Measurements from ENCODE around the gene SYTL1.

- TF ChIP-seq CTCF (IDR thresholded peaks at IDR 0.05; ENCODE audit: low read length) (no peak), EZH2phosphoT487 (IDR thresholded peaks at IDR 0.05; ENCODE audit: low read length) (no peak), EZH2 (optimal IDR thresholded peaks at IDR 0.05; ENCODE audit: low read depth, low read length) (no peak)
These were observed 11.3 kb downstream of the SYTL1 start for GRCh38 chr1:27353166-27353565.

Data from MM.1S (cell line).